ENCODE data around the gene OTX1.
"Not testable (repeated sequence)": the region's sequence is repeated elsewhere in the genome, so short reads cannot be mapped to it uniquely, and the experiment has no call there.

OTX1 gene

DNA sequence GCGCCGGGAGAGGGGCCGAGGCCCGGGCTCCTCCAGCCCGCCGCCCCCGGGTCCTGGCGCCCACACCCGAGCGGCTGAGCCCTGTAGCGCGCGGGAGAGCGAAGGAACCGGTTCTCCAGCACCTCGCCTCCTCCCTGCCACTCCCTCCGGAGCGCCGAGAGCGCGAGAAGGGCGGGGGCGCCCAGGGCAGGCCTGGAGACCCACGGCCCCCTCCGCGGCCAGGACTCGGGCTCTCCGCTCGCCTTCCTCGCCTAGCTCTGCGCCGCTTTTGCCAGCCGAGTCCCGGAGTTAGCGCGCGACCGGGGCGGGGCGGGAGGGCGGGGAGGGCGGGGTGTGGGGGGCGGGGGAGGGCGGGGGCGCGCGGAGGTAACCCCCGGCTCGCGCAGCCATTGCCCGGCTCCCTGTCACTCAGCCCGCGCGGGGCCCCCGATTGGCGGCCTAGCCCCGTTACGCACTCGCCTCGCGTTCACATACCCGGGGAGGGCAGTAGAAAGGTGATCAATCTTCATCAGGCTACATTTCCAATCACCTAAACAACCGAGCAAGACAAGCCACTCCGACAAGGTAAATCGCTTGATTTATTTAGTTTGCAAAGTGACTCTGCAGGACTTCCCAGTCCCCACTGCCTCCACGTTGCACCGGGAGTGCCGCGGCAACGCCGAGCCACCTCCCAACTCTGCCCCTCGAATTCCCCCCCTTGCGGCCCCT is at the start of gene OTX1:
Gene OTX1 (plus strand): TSS at position 497 of the 708 bp plus-strand sequence. CDS start 2,161 bp downstream, outside the sequence.
- DNase-seq (ENCODE audit: low read depth in 2 of 2) = peak in 1 of 2 donors; percentile 49

GRCh38 chr2:63001576-63001975 is 49.1 kb upstream of the OTX1 start:
- no peak for DNase-seq (ENCODE audit: low read depth in 2 of 2)

- DNase-seq (ENCODE audit: low read depth in 2 of 2) = no peak
Measured at GRCh38 chr2:63003351-63003750, 47.3 kb upstream of the OTX1 start.

GRCh38 chr2:63007813-63008458 is 42.7 kb upstream of the OTX1 start:
- DNase-seq (ENCODE audit: low read depth in 2 of 2) = no peak

GRCh38 chr2:63008838-63009237 is 41.8 kb upstream of the OTX1 start:
- no peak for DNase-seq (ENCODE audit: low read depth in 2 of 2)

DNA sequence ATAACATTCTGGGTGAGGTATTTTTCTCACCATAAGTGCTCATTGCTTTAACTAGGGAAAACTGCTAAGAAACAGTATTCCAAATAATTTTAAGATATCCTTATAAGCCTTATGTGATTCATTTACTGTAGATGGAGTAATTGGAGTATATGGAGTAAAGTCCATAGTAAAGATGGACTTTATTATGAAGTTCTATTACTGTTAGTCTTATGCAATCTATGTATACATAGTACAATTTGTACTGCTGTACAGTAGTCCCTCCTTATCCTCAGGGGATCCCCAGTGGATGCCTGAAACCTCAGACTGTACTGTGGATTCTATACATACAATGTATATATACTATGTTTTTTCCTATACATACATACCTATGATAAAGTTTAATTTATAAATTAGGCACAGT is 41.1 kb upstream of the OTX1 start:
- DNase-seq (ENCODE audit: low read depth in 2 of 2) = no peak

DNA sequence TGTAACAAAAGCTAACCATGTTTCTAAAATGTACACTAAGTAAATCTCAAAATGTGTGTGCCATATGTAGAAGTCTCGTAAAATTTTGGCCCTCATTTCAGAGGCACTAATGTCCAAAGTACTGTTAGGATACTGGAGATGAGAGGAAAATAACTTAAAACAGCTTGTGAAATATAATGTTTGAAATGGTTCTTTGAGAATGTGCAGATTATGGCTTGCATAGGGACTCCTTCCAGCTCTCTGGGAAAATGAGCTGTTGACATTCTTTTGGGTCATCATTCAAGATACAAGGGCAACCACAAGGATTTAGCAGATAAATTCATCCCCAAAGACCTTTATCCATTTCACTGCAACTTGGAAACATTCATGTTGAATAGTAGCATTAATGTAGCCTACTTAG is 38.1 kb upstream of the OTX1 start:
- DNase-seq (ENCODE audit: low read depth in 2 of 2) = no peak

GRCh38 chr2:63013438-63013837 is 37.2 kb upstream of the OTX1 start:
- no peak for DNase-seq (ENCODE audit: low read depth in 2 of 2)

DNA sequence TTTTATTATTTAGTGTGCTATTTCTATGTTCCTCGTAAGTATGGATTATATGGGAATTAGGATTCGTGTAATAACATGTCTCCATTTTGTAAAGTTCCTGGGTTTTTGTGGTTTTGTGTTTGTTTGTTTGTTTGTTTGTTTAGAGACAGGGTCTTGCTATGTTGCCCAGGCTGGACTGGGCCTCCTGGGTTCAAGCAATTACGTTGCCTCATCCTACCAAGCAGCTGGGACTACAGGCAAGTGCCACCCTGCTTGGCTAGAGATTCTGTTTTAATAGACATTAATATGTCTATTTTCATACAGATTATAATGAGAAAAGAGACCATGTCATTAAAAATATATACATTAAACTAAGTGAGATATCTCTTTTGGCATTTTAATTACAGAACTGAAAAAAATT is 35.2 kb upstream of the OTX1 start:
- no peak for DNase-seq (ENCODE audit: low read depth in 2 of 2)

GRCh38 chr2:63018439-63018838 is 32.2 kb upstream of the OTX1 start:
- DNase-seq (ENCODE audit: low read depth in 2 of 2) = no peak

DNA sequence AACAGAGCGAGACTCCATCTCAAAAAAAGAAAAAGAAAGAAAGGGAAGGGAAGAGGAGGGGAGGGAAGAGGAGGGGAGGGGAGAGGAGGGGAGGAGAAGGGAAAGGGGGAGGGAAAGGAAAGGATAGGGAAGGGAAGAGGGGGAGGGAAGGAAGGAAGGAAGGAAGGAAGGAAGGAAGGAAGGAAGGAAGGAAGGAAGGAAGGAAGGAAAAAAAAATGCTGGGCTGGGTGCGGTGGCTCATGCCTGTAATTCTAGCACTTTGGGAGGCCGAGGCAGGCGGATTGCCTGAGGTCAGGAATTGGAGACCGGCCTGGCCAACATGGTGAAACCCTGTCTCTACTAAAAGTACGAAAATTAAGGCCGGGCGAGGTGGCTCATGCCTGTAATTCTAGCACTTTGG is 30.9 kb upstream of the OTX1 start:
- DNase-seq (ENCODE audit: low read depth in 2 of 2) = not testable (repeated sequence)

DNA sequence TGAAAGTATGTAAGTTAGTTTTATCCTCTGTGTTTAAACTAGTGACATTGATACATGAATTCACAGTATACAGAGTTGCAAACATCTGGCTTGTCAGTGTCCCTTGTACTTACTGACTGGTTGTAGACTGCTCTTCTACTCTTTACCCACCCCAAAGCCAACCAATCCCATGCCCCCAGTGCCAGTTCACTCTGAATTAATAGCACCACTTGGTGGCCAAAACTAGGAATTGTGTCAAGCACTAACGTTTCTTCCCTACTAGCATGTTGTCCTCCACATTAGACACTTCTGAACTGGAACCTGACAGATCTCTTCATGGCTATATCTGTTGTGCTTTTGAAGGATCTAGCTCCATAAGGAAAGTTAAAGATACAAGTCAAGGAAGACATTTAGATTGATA is 27.2 kb upstream of the OTX1 start:
- DNase-seq (ENCODE audit: low read depth in 2 of 2) = no peak

DNA sequence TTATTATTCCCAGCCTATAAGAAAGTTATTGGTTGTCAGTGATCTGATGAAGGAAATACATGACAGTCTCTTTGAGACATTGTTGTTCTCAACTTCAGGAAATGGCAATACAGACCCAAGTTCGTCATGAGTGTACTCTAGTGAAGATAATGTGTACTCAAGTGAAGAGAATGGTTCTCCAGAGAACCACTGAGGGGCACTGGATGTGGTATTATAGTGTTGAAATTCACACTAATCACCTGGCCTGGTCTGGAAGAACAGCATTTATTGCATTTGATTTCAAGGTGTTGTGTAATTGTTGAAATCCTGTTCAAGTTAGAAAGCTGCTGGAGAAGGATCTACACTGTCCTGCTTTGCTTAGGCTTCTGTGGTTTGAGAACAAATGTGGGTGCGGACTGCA is 23.4 kb upstream of the OTX1 start:
- no peak for DNase-seq (ENCODE audit: low read depth in 2 of 2)

- DNase-seq (ENCODE audit: low read depth in 2 of 2) = no peak
Measured at GRCh38 chr2:63029058-63029457, 21.6 kb upstream of the OTX1 start.

DNA sequence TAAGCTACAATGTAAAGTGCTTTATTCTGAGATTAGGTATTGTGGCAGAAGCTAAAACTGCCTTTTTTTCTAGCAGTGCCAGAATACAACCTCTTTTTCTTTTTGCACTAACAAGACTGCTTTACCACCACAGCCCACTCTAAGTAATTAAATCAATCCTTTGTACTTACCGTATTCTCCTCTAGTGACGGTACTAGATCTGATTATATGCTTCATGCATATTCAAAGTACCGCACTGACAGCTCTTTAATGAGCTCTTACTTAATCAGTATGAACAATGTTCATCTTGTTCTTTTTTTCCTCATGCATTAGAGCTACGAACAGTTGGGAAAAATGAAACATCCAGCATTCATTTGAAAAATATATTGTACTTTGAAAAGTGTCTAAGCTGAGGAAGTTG is 16.1 kb upstream of the OTX1 start:
- DNase-seq (ENCODE audit: low read depth in 2 of 2) = no peak

DNA sequence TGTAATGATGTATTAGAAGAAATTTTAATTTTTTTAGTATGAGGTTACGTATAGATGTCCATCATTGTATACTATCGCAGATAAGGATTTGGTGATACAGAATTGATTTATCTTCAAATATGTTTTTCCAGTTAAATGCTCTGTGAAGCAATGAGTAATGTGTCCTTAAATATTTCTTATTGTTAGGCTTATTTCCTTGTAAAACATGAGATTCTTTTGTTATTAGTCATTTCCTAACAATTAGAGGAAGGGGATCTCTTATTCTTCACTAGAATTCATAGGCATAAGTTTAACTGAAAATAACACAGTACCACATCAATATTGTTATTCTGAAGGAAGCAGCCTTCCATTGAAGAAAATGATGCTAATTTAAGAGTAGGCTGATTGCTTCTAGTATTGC is 15.5 kb upstream of the OTX1 start:
- DNase-seq (ENCODE audit: low read depth in 2 of 2) = no peak

- no peak for DNase-seq (ENCODE audit: low read depth in 2 of 2)
Measured at GRCh38 chr2:63035660-63036059, 15.0 kb upstream of the OTX1 start.

DNA sequence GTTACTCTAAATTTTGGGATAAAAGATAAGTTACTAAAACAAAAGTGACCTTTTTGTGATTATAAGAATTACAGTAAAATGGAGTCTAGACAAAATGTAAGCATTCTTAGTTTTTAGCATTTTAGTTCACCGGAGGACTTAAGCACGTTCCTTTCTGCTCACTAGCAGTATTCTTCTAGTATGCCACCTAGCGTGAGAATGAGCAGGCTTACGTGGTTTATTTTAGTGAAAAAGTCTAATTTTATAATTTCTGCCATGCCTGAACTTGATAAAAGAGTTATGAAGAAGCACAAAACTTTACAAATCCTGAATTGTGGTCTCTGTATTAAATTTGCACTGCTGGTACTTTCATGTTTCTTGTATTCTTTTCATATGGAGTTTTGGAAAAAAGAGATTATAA is 12.6 kb upstream of the OTX1 start:
- DNase-seq (ENCODE audit: low read depth in 2 of 2) = no peak

GRCh38 chr2:63040586-63040985 is 10.0 kb upstream of the OTX1 start:
- no peak for DNase-seq (ENCODE audit: low read depth in 2 of 2)

DNA sequence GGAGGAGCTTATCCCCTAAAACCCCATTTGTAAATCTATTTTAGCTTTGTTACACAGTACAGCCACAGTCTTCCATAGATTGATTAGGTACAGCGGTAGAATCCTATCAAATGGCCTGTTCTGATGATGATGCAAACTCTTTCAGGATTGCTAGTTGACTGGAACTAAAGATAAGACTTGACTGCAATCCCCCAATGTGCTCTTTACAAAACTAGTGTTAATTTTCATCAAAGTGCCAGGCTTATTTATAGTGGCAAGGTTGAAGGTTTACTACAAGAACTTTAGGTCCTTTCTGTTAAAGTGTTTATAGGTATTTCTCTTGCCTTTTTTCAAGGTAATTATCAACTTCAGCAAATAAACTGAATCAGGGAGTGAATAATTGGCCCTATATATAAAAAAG is 9.0 kb upstream of the OTX1 start:
- DNase-seq (ENCODE audit: low read depth in 2 of 2) = no peak

- no peak for DNase-seq (ENCODE audit: low read depth in 2 of 2)
Measured at GRCh38 chr2:63044362-63045327, 6.0 kb upstream of the OTX1 start.

DNA sequence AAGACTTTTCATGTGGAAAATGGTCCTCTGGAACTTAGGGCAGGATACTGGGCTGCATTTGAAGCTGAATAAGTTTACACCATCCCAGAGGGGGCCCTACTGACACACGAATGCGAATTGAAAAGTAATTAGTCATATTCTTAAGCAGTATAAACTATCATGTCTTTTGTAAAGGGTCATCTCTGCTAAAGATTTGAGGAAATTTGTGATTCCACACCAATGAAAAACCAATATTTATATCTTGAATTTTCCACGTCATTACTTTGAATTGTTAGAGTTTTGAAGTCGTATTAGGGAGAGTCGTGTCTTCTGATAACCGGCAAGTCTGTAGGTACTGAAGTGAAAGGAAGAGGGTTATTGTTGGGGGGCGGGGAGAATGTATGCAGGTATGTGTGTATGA is 4.1 kb upstream of the OTX1 start:
- DNase-seq (ENCODE audit: low read depth in 2 of 2) = no peak

- DNase-seq (ENCODE audit: low read depth in 2 of 2) = no peak
Measured at GRCh38 chr2:63046961-63047320, 3.7 kb upstream of the OTX1 start.

Data from stimulated activated CD4-positive, alpha-beta T cell treated with anti-CD3 and anti-CD28 coated beads, Interleukin-1b, Interleukin-23, amount 100 ng/mL, for 4 hours (primary cell).